Measurements from ENCODE around the gene ZNRF3.

DNA sequence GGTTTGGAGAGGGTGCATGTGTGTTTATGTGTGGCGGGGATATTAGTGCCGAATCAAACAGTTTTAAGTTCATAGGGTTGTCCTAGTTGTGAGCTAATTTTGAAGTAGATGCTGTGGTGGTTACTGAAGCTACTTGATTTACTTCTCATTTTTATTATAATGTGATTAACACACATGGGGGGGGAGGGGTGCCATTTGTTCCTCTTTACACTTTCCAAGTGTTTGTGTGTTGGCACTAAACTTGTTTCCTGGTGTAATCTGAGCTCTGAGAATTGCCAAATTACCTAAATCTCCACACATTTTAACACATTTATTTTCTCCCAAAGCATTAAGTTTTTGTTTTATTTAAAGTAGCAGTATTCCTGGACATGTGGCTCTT, 60.1 kb downstream of the ZNRF3 start:
- TF ChIP-seq, protein P1, sequence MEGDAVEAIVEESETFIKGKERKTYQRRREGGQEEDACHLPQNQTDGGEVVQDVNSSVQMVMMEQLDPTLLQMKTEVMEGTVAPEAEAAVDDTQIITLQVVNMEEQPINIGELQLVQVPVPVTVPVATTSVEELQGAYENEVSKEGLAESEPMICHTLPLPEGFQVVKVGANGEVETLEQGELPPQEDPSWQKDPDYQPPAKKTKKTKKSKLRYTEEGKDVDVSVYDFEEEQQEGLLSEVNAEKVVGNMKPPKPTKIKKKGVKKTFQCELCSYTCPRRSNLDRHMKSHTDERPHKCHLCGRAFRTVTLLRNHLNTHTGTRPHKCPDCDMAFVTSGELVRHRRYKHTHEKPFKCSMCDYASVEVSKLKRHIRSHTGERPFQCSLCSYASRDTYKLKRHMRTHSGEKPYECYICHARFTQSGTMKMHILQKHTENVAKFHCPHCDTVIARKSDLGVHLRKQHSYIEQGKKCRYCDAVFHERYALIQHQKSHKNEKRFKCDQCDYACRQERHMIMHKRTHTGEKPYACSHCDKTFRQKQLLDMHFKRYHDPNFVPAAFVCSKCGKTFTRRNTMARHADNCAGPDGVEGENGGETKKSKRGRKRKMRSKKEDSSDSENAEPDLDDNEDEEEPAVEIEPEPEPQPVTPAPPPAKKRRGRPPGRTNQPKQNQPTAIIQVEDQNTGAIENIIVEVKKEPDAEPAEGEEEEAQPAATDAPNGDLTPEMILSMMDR (IDR thresholded peaks at IDR 0.05): no peak
- TF ChIP-seq POLR2A (IDR thresholded peaks at IDR 0.05): no peak
